Right ventricle myocardium superior (tissue), 1 donor: Measurements from ENCODE around the gene FRMD6. TPM values are rescaled to one million over a fixed set of nuclear protein-coding genes. Genes with fewer than 3 reads are reported as not detected.
A peak's percentile ranks its signal among the peaks of the same experiment; 100 is the strongest.
"Not testable (repeated sequence)": the region's sequence is repeated elsewhere in the genome, so short reads cannot be mapped to it uniquely, and the experiment has no call there.

Source experiments
- ATAC-seq: fragments of 200-7000 bp; cut with Tn5 transposase; one replicate; pipeline ENCODE4 v1.9.1; 2020; ENCODE audit warnings: mild to moderate bottlenecking; ENCODE audit not compliant: poor library complexity
- DNase-seq: peaks from one replicate; pipeline ENCODE4 v3.0.0-alpha.2; 2020
- intact Hi-C: fragments of 100-400 bp; cut with DNase I; formaldehyde crosslinking; loops from one replicate; pipeline ENCODE4 v1.11.2; 2022
- total RNA-seq: library from RNA; stranded (reverse); fragmentation: NEBNext Ultra II Directional; extraction: Animal tissue kit (Norgen Biotek cat#: 25700); gene quantifications from one replicate; pipeline ENCODE4 v1.2.1, GENCODE V29; 2021
- donor health status: DM: no; HTN: yes; CAD: no; lungs with severe emphysema.

Gene FRMD6
- total RNA-seq, 1 donor from 2014 or later, result 7.4 TPM

DNA sequence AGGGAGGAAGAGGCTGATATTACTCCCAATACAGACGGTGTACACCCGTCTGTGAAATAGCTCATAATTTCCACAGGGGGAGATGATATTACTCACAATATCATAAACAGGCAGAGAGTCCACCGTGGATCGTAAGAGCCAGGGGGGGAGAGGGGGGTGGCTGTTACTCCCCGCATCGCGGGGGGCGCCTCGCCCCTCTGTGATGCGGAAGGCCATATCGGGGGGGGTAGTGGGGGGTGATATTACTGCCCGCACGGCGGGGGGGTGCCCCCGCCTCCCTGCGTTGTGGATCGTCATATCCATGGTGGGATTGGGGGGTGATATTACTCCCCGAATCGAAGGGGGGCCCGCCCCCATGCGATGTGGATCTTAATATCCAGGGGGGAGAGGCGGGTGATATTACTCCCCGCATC lies 91.9 kb downstream of the FRMD6 start:
- DNase-seq (no peak), ATAC-seq (no peak)
- intact Hi-C loops, result no loop called here

DNA sequence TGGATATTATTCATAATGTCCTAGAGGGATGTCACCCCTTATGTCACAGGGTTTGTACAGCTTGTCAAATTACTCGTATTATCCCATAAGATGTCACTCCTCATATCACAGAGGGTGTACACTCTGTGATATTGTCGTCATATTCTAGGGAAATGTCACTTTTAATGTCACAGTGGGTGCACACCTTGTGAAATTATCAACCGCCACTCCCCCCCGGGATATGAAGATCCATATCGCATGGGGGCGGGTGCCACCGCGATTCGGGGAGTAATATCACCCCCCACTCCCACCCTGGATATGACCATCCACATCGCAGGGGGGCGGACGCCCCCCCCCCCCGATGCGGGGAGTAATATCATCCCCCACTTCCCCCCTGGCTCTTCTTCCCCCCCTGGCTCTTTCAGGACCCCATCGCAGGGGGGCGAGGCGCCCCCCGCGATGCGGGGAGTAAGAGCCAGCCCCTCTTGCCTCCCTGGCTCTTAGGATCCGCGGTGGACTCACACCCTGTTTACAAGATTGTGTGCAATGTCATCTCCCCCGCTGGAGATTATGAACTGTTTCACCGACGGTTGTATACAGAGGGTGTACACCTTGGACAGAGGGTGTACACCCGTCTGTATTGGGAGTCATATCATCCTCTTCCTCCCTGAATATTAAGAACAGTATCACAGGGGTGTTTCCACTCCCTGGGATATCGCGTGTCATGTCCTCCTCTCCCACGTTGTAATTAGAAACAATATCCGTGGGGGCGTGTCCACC lies 92.8 kb downstream of the FRMD6 start:
- DNase-seq (no peak), ATAC-seq (no peak)
- intact Hi-C loops, result no loop called here

DNA sequence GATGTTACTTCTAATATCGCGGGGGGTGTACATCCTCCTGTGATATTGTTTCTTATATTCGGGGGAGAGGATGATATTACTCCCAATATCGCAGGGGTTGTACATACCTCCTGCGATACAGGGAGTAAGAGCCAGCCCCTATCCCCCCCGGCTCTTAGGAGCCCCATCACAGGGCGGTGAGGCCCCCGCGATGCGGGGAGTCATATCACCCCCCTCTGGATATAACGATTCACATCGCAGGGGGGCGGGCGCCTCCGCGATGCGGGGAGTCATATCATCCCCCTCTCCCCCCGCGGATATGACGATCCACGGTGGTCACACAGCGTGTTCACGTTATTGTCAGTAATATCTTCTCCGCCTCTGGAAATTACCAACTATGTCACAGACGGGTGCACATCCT lies 95.1 kb downstream of the FRMD6 start:
- intact Hi-C loops, DNase-seq, ATAC-seq: not testable (repeated sequence)

DNA sequence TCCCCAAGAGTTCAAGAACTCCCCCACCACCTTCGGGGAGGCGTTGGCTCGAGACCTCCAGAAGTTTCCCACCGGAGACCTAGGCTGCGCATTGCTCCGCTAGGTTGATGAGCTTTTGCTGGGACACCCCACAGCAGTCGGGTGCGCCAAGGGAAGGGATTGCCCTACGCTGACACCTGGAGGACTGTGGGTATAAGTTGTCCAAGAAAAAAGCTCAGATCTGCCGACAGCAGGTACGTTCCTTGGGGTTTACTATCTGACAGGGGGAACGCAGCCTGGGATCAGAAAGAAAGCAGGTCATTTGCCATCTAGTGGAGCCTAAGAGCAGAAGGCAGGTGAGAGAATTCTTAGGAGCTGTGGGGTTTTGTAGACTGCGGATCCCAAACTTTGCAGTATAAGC lies 98.8 kb downstream of the FRMD6 start:
- ATAC-seq (no peak), DNase-seq (no peak)
- intact Hi-C loops, result no loop called here

DNA sequence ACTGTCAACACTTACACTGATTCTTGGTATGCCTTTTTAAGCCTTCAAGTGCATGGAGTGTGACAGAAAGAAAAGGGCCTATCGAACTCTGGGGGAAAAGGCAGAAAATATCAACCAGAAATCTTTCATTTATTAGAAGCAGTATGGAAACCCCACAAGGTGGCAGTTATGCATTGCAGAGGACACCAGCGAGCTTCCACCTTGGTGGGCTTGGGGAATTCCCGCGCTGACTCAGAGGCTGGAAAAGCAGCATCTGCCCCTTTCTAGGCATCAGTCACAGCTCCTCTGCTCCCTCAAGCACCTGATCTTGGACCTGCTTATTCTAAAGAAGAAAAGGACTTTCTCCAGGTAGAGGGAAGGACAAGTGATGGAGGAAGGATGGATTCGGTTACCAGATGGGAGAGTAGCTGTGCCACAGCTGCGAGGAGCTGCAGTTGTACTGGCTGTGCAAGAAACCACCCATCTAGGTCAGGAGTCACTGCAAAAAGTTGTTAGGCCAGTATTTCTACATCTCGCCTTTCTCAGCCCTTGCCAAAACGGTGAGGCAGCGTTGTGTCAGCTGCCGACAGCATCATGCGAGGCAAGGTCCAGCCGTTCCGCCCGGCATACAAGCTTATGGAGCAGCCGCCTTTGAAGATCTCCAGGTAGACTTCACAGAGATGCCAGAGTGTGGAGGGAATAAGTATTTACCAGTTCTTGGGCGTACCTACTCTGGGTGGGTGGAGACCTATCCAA lies 100.1 kb downstream of the FRMD6 start:
- ATAC-seq, intact Hi-C loops, DNase-seq: not testable (repeated sequence)

DNA sequence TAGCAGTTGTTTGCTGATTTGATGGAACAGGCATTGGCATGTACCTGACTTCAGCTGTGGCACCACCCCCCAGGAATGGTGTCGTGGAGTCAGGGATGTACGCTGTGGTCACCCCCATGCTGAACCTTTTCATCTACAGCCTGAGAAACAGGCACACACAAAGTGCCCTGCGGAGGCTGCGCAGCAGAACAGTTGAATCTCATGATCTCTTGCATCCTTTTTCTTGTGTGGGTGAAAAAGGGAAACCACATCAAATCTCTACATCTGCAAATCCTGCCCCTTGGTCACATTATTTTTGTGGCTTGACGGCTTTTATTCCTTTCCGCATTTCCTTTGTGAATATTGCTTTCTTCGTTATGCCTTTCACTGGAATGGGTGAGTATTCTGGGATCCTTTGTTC lies 106.0 kb downstream of the FRMD6 start:
- ATAC-seq, result not testable (repeated sequence)

DNA sequence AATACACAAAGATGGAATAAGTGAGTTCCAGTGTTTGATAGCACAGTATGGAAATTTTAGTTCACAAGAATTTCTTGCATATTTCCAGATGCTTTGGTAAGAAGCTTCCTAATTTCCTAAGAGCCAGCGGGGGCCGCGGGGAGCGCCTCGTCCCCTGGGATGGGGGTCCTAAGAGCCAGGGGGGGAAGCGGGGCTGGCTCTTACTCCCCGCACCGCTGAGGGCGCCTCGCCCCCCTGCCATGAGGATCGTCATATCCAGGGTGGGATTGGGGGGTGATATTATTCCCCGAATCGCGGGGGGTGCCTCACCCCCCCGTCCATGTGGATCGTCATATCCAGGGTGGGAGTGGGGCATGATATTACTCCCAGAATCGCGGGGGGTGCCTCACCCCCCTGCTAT lies 108.2 kb downstream of the FRMD6 start:
- intact Hi-C loops, result no loop called here
- ATAC-seq, result no peak

More for the DNA sequence above, 106.0 kb downstream of the FRMD6 start:
- DNase-seq, intact Hi-C loops: not testable (repeated sequence)

DNA sequence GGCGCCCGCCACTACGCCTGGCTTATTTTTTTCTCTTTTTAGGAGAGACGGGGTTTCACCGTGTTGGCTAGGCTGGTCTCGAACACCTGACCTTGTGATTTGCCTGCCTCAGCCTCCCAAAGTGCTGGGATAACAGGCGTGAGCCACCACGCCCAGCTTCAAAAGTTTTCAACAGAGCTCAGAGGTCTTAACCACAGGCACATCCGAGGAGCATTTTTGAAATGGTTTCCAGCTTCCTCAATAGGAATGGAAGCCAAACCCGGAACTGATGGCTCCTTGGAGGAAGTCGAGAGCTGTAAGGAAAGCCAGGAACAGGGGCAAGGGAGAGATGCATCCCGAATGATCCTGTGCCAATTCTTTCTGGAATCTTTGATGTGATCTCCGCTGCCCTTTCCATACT lies 114.0 kb downstream of the FRMD6 start:
- DNase-seq, intact Hi-C loops, ATAC-seq: not testable (repeated sequence)

More for the DNA sequence above, 108.2 kb downstream of the FRMD6 start:
- no peak for DNase-seq

DNA sequence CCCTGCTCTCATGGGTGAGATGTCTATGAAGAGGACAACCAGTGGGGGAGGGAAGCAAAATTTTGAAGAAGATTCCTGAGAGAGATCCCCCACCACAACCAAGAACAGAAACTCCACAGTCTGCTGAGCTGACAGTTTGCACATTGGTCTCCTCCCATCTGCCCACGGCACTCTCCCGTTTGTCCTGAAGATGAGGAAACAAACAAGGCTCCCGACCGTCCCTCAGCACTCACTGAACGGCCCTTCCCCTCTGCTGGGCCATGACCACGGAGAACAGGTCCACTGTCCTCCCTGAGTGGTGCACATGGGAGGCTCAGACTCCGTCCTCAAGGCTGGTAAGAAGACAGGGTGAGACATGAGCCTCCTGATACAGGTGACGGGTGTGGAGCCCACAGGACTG lies 114.9 kb downstream of the FRMD6 start:
- DNase-seq, intact Hi-C loops, ATAC-seq: not testable (repeated sequence)

DNA sequence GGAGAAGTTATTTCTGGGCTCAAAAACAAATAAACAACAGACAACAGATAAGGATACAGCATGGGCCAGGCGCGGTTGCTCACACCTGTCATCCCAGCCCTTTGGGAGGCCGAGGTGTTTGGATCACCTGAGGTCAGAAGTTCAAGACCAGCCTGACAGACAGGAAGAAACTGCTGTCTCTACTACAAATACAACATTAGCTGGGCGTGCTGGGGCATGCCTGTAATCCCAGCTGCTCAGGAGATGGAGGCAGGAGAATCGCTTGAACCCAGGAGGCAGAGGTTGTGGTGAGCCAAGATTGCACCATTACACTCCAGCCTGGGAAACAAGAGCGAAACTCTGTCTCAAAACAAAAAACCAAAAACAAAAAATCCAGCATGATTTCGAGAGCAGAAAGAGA lies 117.6 kb downstream of the FRMD6 start:
- intact Hi-C loops, DNase-seq, ATAC-seq: not testable (repeated sequence)

DNA sequence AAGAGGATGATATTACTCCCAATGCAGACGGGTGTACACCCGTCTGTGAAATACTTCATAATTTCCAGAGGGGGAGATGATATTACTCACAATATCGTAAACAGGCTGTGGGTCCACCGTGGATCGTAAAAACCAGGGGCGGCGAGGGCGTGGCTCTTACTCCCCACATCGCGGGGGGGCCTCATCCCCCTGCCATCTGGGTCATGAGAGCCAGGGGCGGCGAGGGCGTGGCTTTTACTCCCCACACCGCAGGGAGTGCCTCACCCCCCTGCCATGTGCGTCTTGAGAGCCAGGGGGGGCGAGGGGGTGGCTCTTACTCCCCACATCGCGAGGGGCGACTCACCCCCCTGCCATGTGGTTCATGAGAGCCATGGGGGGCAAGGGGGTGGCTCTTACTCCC lies 122.5 kb downstream of the FRMD6 start:
- DNase-seq (no peak), ATAC-seq (no peak)
- intact Hi-C loops, result loop anchor here (10.0 kb wide), 1 partner anchor 119 kb away; the partner anchor contains the start of gene FRMD6

DNA sequence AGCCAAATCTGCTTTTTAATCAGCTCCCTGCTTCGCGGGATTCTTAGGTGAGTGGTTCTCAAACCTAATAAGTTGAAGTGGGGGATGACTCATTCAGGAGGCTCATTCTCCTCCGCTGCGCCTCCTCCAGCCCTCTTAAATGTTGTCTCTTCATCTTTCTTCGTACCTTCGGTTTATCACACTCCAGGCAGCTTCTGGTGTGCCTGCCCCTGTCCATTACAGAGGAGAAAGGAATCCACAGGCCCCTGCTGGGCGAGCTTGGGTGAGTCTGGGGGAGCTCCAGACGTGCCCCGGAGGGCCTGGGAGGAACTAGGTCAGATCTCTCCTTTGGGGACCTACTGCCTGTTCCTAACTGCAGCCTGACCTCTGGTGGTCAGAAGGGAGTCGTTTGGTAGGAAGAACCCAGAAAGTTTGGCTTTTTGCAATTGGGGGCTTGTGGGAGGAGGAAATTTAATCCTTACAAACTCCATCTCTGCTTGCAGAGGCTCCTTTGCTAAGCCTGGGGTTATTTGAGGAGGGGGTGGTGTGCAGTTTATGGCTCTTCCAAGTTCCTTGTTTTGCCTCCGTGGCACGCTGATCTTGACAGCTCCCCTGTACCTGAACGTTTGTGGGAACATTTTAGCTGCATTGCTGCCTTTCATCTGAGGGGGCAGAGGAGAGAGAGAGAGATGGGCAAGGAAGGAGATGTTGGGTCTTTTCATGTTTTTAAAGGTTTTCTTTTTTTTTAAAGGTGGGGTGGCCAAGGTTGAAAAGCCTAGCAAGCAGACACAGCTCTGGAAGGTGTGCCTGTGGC lies 124.6 kb downstream of the FRMD6 start:
- intact Hi-C loops, result loop anchor here (2.0 to 10.0 kb wide), 2 partner anchors 121 to 493 kb away; partner anchors contain the start of gene FRMD6
- DNase-seq, result peak; percentile 54
- peak; percentile 74 for ATAC-seq

DNA sequence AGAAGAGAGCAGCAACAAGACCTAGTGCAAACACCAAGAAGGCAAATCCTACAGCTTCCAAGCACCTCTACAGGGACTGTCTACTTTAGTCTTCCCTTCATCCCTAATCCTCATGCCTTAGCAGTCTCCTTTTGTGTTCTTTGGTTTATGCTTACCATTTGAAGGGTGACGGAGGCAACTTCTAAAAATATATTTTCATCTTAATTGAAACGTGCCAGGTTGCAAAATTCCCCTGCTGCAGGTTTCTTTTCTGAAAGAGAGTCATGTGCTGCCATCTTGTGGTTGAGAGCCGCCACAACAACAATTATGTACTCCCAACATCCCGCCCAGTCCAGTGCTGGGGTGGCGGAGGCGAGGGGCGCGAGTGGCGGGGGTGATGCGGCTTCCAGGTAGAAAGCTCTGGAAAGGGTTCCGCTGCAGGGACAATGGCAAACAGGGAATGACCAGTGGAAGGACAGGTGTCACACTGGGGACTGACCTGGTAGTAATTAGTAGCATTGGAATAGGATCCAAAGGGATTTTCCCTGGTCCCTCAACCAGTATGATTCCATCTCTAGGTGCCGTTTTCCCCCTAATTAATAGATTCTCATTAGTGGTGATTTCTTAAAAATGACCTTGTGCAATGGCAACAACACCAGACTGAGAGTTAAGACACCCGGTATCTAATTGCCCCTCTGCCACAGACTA lies 128.4 kb downstream of the FRMD6 start:
- DNase-seq (peak; percentile 68), ATAC-seq (peak; percentile 80)
- intact Hi-C loops, result no loop called here

Other genes starting within 250 kb of the FRMD6 start
- gene GNG2, start 208.7 kb downstream of the FRMD6 start, total RNA-seq, result 10.3 TPM